ENCODE data around the gene EMD. TPM values are rescaled to one million over a fixed set of nuclear protein-coding genes. Genes with fewer than 3 reads are reported as not detected.

EMD gene
- total and polyA plus RNA-seq, 12 donors = 47.8 to 170 (median 59.6) TPM

DNA sequence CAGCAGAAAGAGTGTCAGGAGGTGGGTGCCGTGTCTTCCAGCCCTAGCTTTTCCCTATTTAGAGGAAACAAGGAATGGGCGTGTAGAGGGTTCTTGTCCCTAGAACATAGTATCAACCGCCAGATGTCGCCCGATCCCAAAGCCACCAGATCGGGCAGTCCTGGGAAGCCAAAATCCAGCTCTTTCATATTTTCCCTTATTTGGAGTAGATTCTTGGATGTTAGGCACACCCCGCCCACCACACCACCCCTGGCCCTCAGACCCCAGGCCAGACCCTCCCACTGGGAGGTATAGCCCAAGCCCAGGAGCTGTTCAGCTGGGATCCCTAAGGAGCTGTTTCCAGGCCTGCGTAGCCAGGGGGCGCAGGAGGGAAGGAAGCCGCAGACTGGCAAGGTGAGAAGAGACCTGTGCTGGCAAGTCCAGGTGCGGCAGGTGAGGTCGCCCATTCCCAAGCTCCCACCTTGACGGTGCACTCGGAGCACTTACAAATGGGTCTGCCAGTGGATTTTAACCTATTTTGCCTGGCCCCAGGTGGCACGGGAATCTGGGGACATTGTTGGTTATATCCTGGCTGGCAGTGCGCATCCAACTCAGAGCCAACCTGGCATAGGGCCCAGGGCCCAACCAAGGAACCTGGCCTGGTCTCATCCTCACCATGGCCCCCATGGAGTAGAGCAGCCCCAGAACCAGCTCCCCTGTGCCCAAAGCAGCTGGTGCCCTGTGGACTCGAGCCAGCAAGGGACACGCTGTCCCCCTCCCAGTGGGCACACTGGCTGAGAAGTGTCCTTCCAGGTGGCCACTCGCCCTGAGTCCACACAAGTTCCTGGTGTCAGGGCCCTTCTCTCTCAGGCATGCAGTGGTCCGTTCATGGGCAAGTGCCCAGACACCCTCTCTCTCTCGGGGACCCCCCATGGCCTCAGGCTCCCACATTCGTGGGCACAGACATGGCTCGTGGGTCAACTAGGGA lies 5.5 kb upstream of the EMD start:
- peak; percentile 52 to 71 for DNase-seq
- peak; percentile 18 to 76 (median 58) for TF ChIP-seq CTCF (IDR thresholded peaks at IDR 0.05)
- peaks cover 0 to 41% (median 32%) of the 10 kb centered on the region in 9 donors for H3K4me1 ChIP-seq
- no peaks in the 10 kb centered on the region for H3K36me3 ChIP-seq
- H3K4me3 ChIP-seq = peak overlapping the region in 9 of 10 donors; percentile 31 to 92 (median 51)
- 7 to 8% methylated on average over 14 to 23 of the region's 23 CpGs for WGBS, 2 donors
- peak overlapping the region in 9 of 10 donors; percentile 28 to 98 (median 91) for H3K27ac ChIP-seq
- intact Hi-C loops (cut with DNase I) = loop anchor here in 4 of 10 donors (1.0 to 2.0 kb wide), 3 partner anchors 161 to 162 kb away; no protein-coding TSS in a partner anchor
- H3K9me3 ChIP-seq = peaks cover 0 to 12% (median 0%) of the 10 kb centered on the region in 11 donors
- no peaks in the 10 kb centered on the region for H3K27me3 ChIP-seq
- peak in 4 of 8 donors; percentile 3 to 23 (median 16) for ATAC-seq

DNA sequence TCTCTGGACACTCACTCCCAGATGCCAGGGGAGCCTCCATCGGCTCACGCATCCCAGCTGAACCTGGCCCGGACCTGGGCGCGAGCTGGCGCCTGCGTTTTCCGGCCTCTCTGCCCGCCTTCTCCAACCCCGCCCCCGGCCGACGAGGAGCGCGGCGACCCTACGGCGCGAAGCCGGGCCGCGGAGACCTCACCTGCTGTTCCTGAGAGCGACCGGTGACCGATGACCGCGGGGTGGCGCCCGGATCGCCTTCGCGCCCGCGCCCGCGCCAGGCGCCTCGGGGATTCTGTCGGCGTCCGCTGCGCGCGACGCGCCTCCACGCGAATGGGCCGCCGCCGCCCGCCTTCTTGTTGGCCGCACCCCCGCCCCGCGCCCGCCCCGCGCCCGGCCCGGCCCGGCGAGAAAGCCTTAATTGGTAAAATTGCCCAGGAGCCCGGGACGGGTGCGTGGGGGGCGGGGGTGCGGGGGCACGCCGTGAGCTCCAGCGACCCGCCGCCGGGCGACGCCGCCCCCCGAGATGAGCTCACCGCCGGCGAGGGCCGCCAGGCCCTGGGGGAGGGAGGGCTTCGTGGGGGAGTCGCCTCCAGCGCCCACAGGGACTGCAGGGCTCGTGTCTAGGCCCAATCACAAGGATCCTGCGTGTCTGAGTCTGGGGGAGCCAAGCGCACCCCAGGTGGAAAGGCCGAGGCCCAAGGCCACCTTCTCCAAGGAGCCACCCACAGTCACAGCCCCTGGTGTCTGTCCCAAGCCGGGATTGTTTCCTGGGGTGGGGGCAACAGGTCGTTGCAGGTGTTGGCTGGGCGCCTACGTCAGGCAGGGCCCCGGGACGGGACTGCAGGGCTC lies 4.6 kb upstream of the EMD start, which contains the start of gene FLNA:
TSS of gene FLNA (minus strand) at position 322 of the 843 bp plus-strand sequence. CDS start 3,389 bp downstream, outside the sequence.
- peak in 3 of 9 donors; percentile 42 to 50 (median 46) for TF ChIP-seq CTCF (IDR thresholded peaks at IDR 0.05)
- peak within 1 kb of the TSS in 9 of 10 donors; percentile 31 to 92 (median 51) for H3K4me3 ChIP-seq
- ATAC-seq = no peak
- H3K27ac ChIP-seq = peak within 1 kb of the TSS in 9 of 10 donors; percentile 28 to 98 (median 87)
- H3K9me3 ChIP-seq = peaks cover 0 to 16% (median 0%) of the 10 kb centered on the region in 11 donors
- no peaks in the 10 kb centered on the region for H3K27me3 ChIP-seq
- no peaks in the 10 kb centered on the region for H3K36me3 ChIP-seq
- H3K4me1 ChIP-seq = peaks cover 0 to 37% (median 31%) of the 10 kb centered on the region in 9 donors
- intact Hi-C loops (cut with DNase I) = loop anchor here in 1 of 10 donors (1.0 kb wide), 1 partner anchor 160 kb away; no protein-coding TSS in a partner anchor
- WGBS, 2 donors = 7% methylated on average over 31 to 77 of the region's 95 CpGs
- DNase-seq = peak in 1 of 2 donors; percentile 53

DNA sequence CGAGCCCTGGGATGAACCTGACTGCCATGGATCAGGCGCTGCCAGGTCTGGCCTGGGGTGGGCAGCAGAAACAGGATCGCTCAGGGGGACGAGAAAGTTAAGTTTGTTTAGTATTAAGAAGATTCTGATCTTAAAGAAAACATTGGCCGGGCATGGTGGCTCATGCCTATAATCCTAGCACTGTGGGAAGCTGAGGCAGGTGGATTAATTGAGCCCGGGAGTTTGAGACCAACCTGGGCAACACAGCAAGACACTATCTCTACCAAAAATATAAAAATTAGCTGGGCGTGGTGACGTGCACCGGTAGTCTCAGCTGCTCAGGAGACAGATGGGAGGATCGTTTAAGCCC lies 4.0 kb upstream of the EMD start:
- DNase-seq (no peak), ATAC-seq (no peak)
- H3K4me3 ChIP-seq = peak overlapping the region in 5 of 10 donors; percentile 31 to 92 (median 76)
- H3K27ac ChIP-seq = peak overlapping the region in 9 of 10 donors; percentile 10 to 98 (median 67)
- intact Hi-C loops (cut with DNase I) = no loop called here
- TF ChIP-seq CTCF (IDR thresholded peaks at IDR 0.05) = no peak
- H3K9me3 ChIP-seq = peaks cover 0 to 16% (median 0%) of the 10 kb centered on the region in 11 donors
- no peaks in the 10 kb centered on the region for H3K36me3 ChIP-seq
- 71 to 79% methylated on average over 10 of the region's 10 CpGs for WGBS, 2 donors
- H3K4me1 ChIP-seq = peaks cover 0 to 39% (median 33%) of the 10 kb centered on the region in 9 donors
- no peaks in the 10 kb centered on the region for H3K27me3 ChIP-seq
